ENCODE data around the gene PALLD. TPM values are rescaled to one million over a fixed set of nuclear protein-coding genes. Genes with fewer than 3 reads are reported as not detected.

Gene PALLD
- polyA plus RNA-seq, 1 donor (not counting 4 experiments of a cell fraction or from before 2014, with no cell fraction given) = 136 TPM

DNA sequence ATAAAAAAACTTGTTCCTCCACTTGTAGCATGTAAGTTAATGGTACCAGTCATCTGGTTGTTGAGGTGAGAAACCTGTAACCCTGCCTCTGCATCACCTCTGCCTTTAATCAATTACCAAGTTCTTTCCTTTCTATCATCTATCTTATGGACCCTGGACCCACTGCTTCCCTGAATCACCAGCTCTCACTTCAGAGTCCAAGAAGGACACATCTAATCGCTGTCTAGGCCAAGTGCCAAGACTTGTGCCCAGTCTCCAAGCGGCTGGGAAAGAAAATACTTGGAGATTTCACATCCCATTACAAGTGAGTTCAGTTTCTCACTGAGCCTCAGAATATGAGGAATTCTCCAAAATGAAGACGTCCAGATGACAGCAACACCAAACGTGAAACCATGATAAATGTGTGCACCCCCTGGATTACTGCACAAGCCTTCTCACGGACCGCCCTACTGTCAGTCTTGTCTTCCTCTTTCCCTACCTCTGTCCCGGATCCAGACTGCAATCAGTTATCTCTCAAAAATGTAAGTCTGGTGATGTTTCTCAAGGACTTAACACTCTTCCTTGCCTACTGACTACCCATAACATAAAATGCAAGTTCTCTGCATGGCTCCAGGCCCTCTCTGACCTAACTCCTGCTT, 10.4 kb downstream of the PALLD start:
- no peak overlapping the region for H3K4me2 ChIP-seq (ENCODE audit: control insufficient read depth, extremely low read depth, insufficient read depth, low read depth, low read length)
- no peak for DNase-seq (ENCODE audit: low read depth, low spot score)
- no peaks in the 10 kb centered on the region for H3K79me2 ChIP-seq (ENCODE audit: control insufficient read depth, insufficient read depth, low read length)
- TF ChIP-seq EZH2 (IDR thresholded peaks at IDR 0.05; ENCODE audit: low read length) = no peak
- TF ChIP-seq, protein P1, sequence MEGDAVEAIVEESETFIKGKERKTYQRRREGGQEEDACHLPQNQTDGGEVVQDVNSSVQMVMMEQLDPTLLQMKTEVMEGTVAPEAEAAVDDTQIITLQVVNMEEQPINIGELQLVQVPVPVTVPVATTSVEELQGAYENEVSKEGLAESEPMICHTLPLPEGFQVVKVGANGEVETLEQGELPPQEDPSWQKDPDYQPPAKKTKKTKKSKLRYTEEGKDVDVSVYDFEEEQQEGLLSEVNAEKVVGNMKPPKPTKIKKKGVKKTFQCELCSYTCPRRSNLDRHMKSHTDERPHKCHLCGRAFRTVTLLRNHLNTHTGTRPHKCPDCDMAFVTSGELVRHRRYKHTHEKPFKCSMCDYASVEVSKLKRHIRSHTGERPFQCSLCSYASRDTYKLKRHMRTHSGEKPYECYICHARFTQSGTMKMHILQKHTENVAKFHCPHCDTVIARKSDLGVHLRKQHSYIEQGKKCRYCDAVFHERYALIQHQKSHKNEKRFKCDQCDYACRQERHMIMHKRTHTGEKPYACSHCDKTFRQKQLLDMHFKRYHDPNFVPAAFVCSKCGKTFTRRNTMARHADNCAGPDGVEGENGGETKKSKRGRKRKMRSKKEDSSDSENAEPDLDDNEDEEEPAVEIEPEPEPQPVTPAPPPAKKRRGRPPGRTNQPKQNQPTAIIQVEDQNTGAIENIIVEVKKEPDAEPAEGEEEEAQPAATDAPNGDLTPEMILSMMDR (optimal IDR thresholded peaks at IDR 0.05 in 1 of 3, IDR thresholded peaks at IDR 0.05 in 1 of 3, conservative IDR thresholded peaks at IDR 0.05 in 1 of 3; ENCODE audit: extremely low read depth in 1 of 3, insufficient read depth in 2 of 3, low read length in 3 of 3) = no peak
- H3K27ac ChIP-seq (ENCODE audit: control insufficient read depth, insufficient read depth, low read length) = no peak overlapping the region
- no peak overlapping the region for H3K9ac ChIP-seq (ENCODE audit: control insufficient read depth, extremely low read depth, insufficient read depth, low read length)
- H3K36me3 ChIP-seq (ENCODE audit: control insufficient read depth in 2 of 2, extremely low read depth in 1 of 2, insufficient read depth in 2 of 2, low read length in 2 of 2) = no peaks in the 10 kb centered on the region
- H3K9me1 ChIP-seq (ENCODE audit: control insufficient read depth, extremely low read depth, insufficient read depth, low read length) = no peaks in the 10 kb centered on the region
- H4K20me1 ChIP-seq (ENCODE audit: control insufficient read depth, extremely low read depth, insufficient read depth, low read length) = no peaks in the 10 kb centered on the region
- no peaks in the 10 kb centered on the region for H3K27me3 ChIP-seq (ENCODE audit: control insufficient read depth, extremely low read depth, insufficient read depth, low read length)
- H2AFZ ChIP-seq (ENCODE audit: control insufficient read depth, low read length) = no peak overlapping the region
- no peaks in the 10 kb centered on the region for H3K9me3 ChIP-seq (ENCODE audit: control insufficient read depth, low read depth, low read length)
- no peaks in the 10 kb centered on the region for H3K4me1 ChIP-seq (ENCODE audit: control insufficient read depth, extremely low read depth, insufficient read depth, low read length)
- dilution Hi-C loops (cut with MboI; ENCODE audit: extremely low pct_ligation_motif_present, low sequenced_read_pairs) = no loop called here
- no peak for FAIRE-seq
- H3K4me3 ChIP-seq (ENCODE audit: control insufficient read depth in 2 of 3, extremely low read depth in 1 of 3, insufficient read depth in 2 of 3, low read depth in 1 of 3, low read length in 3 of 3) = no peak overlapping the region

DNA sequence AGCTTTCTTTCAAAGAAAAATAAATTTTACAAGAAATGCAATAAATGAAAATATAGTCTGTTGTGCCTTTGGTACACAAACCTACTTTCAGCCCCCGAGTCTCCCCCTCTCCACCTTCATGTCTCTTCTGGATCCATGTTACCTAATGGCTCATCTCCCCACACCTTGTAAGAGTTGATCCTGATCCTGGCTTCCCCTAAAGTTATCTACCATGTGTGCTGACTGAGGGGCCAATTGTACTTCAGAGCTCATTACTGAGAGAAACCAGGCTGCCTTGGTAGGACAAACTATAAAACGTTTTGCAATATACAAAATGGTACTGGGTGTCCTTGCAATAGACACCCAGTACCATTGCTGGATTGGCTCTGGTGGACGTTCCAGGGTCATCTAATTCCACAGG, 11.8 kb downstream of the PALLD start:
- Histone ChIP-seq H3K9ac (ENCODE audit: control insufficient read depth, extremely low read depth, insufficient read depth, low read length) (no peak overlapping the region), H3K4me1 (ENCODE audit: control insufficient read depth, extremely low read depth, insufficient read depth, low read length) (no peaks in the 10 kb centered on the region), H3K27ac (ENCODE audit: control insufficient read depth, insufficient read depth, low read length) (no peak overlapping the region), H3K79me2 (ENCODE audit: control insufficient read depth, insufficient read depth, low read length) (no peaks in the 10 kb centered on the region), H3K36me3 (ENCODE audit: control insufficient read depth in 2 of 2, extremely low read depth in 1 of 2, insufficient read depth in 2 of 2, low read length in 2 of 2) (no peaks in the 10 kb centered on the region), H4K20me1 (ENCODE audit: control insufficient read depth, extremely low read depth, insufficient read depth, low read length) (no peaks in the 10 kb centered on the region), H3K4me2 (ENCODE audit: control insufficient read depth, extremely low read depth, insufficient read depth, low read depth, low read length) (no peak overlapping the region), H2AFZ (ENCODE audit: control insufficient read depth, low read length) (no peak overlapping the region), H3K4me3 (ENCODE audit: control insufficient read depth in 2 of 3, extremely low read depth in 1 of 3, insufficient read depth in 2 of 3, low read depth in 1 of 3, low read length in 3 of 3) (no peak overlapping the region), H3K27me3 (ENCODE audit: control insufficient read depth, extremely low read depth, insufficient read depth, low read length) (no peaks in the 10 kb centered on the region), H3K9me3 (ENCODE audit: control insufficient read depth, low read depth, low read length) (no peaks in the 10 kb centered on the region), H3K9me1 (ENCODE audit: control insufficient read depth, extremely low read depth, insufficient read depth, low read length) (no peaks in the 10 kb centered on the region)
- TF ChIP-seq EZH2 (IDR thresholded peaks at IDR 0.05; ENCODE audit: low read length) = no peak
- TF ChIP-seq, protein P1 (optimal IDR thresholded peaks at IDR 0.05 in 1 of 3, IDR thresholded peaks at IDR 0.05 in 1 of 3, conservative IDR thresholded peaks at IDR 0.05 in 1 of 3; ENCODE audit: extremely low read depth in 1 of 3, insufficient read depth in 2 of 3, low read length in 3 of 3) = no peak
- dilution Hi-C loops (cut with MboI; ENCODE audit: extremely low pct_ligation_motif_present, low sequenced_read_pairs) = no loop called here
- FAIRE-seq (no peak), DNase-seq (ENCODE audit: low read depth, low spot score) (no peak)

Data from keratinocyte (primary cell).